ACC112 (cell line): Measurements from ENCODE around the gene TEN1.

ENCODE experiments used
- H2AFZ ChIP-seq: fragments of 200-600 bp; sonication (generic); one replicate; pipeline ENCODE4 v1.6.0; 2017; ENCODE audit warnings: antibody characterized with exemption, low read length; ENCODE audit not compliant: unreplicated experiment
- H3K27ac ChIP-seq: fragments of 200-600 bp; sonication (generic); 2 replicates; pipeline ENCODE4 v1.5.1; 2014; ENCODE audit warnings: low read depth, mild to moderate bottlenecking, antibody characterized with exemption, low read length, moderate library complexity
- H3K27me3 ChIP-seq: fragments of 200-600 bp; sonication (generic); 2 replicates; pipeline ENCODE4 v1.6.1; 2014; ENCODE audit warnings: mild to moderate bottlenecking, antibody characterized with exemption, low read length, moderate library complexity, mixed read lengths; ENCODE audit not compliant: insufficient read depth
- H3K36me3 ChIP-seq: fragments of 200-600 bp; sonication (generic); 2 replicates; pipeline ENCODE4 v1.6.1; 2016; ENCODE audit warnings: mild to moderate bottlenecking, antibody characterized with exemption, low read length, moderate library complexity, mixed read lengths; ENCODE audit not compliant: insufficient read depth
- H3K4me1 ChIP-seq: fragments of 200-600 bp; sonication (generic); one replicate; pipeline ENCODE4 v1.6.1; 2016; ENCODE audit warnings: low read length, mixed read lengths; ENCODE audit not compliant: insufficient read depth, unreplicated experiment, control insufficient read depth
- H3K4me3 ChIP-seq: fragments of 200-600 bp; sonication (generic); 2 replicates; pipeline ENCODE4 v1.5.1; 2014; ENCODE audit warnings: mild to moderate bottlenecking, low read depth, low read length
- H3K79me2 ChIP-seq: fragments of 200-600 bp; sonication (generic); one replicate; pipeline ENCODE4 v1.6.0; 2016; ENCODE audit warnings: low read length; ENCODE audit not compliant: control insufficient read depth, unreplicated experiment, insufficient read depth

TEN1 gene

GRCh38 chr17:76046064-76046463, 67.0 kb downstream of the TEN1 start:
- peaks cover 13% of the 10 kb centered on the region for H3K4me1 ChIP-seq
- peaks cover 35% of the 10 kb centered on the region; the same call in 1 of the 2 replicates for H3K36me3 ChIP-seq
- no peak overlapping the region for H3K4me3 ChIP-seq
- H2AFZ ChIP-seq, result no peak overlapping the region
- no peak overlapping the region for H3K27ac ChIP-seq
- H3K27me3 ChIP-seq, result no peaks in the 10 kb centered on the region
- H3K79me2 ChIP-seq, result peaks cover 8% of the 10 kb centered on the region

GRCh38 chr17:76048025-76048605, 69.1 kb downstream of the TEN1 start:
- H3K36me3 ChIP-seq, result peaks cover 34% of the 10 kb centered on the region; the same call in 1 of the 2 replicates
- H2AFZ ChIP-seq, result no peak overlapping the region
- peaks cover 14% of the 10 kb centered on the region for H3K79me2 ChIP-seq
- peak overlapping the region; percentile 53 for H3K27ac ChIP-seq
- H3K4me1 ChIP-seq, result peaks cover 14% of the 10 kb centered on the region
- H3K4me3 ChIP-seq, result no peak overlapping the region
- no peaks in the 10 kb centered on the region for H3K27me3 ChIP-seq

- Histone ChIP-seq H2AFZ (no peak overlapping the region), H3K79me2 (peaks cover 16% of the 10 kb centered on the region), H3K36me3 (peaks cover 33% of the 10 kb centered on the region; the same call in 1 of the 2 replicates), H3K27me3 (no peaks in the 10 kb centered on the region), H3K4me1 (peaks cover 20% of the 10 kb centered on the region), H3K4me3 (no peak overlapping the region), H3K27ac (peak overlapping the region; percentile 53)
Measured at GRCh38 chr17:76048711-76049110, 69.7 kb downstream of the TEN1 start.

- peaks cover 33% of the 10 kb centered on the region; the same call in 1 of the 2 replicates for H3K36me3 ChIP-seq
- no peak overlapping the region for H3K4me3 ChIP-seq
- peak overlapping the region; percentile 53; the same call in 1 of the 2 replicates for H3K27ac ChIP-seq
Measured at GRCh38 chr17:76049239-76049638, 70.2 kb downstream of the TEN1 start.

GRCh38 chr17:76049836-76050537, 70.9 kb downstream of the TEN1 start:
- Histone ChIP-seq H3K36me3 (peaks cover 30% of the 10 kb centered on the region; the same call in 1 of the 2 replicates), H2AFZ (no peak overlapping the region), H3K27me3 (no peaks in the 10 kb centered on the region), H3K27ac (no peak overlapping the region), H3K4me3 (no peak overlapping the region), H3K79me2 (peaks cover 16% of the 10 kb centered on the region), H3K4me1 (peaks cover 32% of the 10 kb centered on the region)

More at GRCh38 chr17:76049239-76049638, 70.2 kb downstream of the TEN1 start:
- peaks cover 25% of the 10 kb centered on the region for H3K4me1 ChIP-seq
- H2AFZ ChIP-seq, result no peak overlapping the region
- H3K27me3 ChIP-seq, result no peaks in the 10 kb centered on the region
- peaks cover 16% of the 10 kb centered on the region for H3K79me2 ChIP-seq
